VCaP (cell line): ENCODE measurements around the gene SEC14L1.

Experiments
- H3K27ac ChIP-seq: fragments of 450-650 bp; 2 replicates; pipeline ENCODE4 v1.5.1; 2017
- CTCF ChIP-seq: fragments of 450-650 bp; conservative IDR thresholded peaks from 2 replicates; pipeline ENCODE4 v1.5.1; 2017; ENCODE audit warnings: mild to moderate bottlenecking, moderate library complexity

SEC14L1 gene

GRCh38 chr17:77215281-77215680 lies 74.5 kb downstream of the SEC14L1 start:
- TF ChIP-seq CTCF = no peak
- no peak overlapping the region for H3K27ac ChIP-seq

DNA sequence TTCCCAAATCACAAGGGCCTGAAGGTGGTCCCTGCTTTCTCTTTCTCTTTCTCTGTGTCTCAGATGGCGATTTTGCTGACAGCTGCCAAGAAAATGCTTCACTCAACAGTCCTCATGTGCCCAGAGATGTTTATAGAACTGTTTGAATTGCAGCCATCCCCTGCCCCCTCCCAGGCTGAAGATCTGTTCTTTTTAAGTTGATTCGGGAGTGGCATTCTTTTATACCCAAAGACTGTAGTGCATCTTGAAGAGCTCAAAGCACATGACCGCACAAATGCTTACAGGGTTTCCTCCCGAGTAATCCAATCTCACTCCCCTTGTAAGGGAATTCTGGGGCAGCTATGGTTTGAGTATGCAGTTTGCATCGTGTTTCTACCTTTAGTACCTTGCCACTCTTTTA lies 75.7 kb downstream of the SEC14L1 start:
- TF ChIP-seq CTCF = no peak
- no peak overlapping the region for H3K27ac ChIP-seq

GRCh38 chr17:77217123-77217522 lies 76.4 kb downstream of the SEC14L1 start:
- TF ChIP-seq CTCF = no peak
- no peak overlapping the region for H3K27ac ChIP-seq

DNA sequence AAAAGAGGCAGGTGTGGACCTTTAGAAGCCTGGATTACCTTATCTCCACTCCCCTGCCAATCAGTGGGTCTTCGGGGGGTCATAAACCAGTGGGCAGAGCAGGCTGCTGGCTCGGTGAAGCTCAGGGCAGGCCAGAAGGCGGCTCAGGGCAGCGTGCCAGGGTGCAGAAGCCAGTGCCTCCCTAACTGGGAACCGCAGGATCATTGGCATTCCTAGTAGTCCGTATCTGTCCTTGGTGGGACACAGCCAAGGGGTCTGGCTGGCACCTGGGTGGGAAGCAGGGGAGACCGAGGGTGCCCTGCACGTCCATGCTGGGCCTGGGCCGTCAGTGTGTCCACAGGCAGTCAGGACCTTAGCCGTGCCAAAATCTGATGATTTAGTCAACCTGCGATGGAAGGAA lies 76.8 kb downstream of the SEC14L1 start:
- TF ChIP-seq CTCF = no peak
- H3K27ac ChIP-seq = no peak overlapping the region

- TF ChIP-seq CTCF = no peak
- no peak overlapping the region for H3K27ac ChIP-seq
Observed at GRCh38 chr17:77218902-77219301, 78.1 kb downstream of the SEC14L1 start.

GRCh38 chr17:77222356-77222755 lies 81.6 kb downstream of the SEC14L1 start:
- TF ChIP-seq CTCF = no peak
- no peak overlapping the region for H3K27ac ChIP-seq

DNA sequence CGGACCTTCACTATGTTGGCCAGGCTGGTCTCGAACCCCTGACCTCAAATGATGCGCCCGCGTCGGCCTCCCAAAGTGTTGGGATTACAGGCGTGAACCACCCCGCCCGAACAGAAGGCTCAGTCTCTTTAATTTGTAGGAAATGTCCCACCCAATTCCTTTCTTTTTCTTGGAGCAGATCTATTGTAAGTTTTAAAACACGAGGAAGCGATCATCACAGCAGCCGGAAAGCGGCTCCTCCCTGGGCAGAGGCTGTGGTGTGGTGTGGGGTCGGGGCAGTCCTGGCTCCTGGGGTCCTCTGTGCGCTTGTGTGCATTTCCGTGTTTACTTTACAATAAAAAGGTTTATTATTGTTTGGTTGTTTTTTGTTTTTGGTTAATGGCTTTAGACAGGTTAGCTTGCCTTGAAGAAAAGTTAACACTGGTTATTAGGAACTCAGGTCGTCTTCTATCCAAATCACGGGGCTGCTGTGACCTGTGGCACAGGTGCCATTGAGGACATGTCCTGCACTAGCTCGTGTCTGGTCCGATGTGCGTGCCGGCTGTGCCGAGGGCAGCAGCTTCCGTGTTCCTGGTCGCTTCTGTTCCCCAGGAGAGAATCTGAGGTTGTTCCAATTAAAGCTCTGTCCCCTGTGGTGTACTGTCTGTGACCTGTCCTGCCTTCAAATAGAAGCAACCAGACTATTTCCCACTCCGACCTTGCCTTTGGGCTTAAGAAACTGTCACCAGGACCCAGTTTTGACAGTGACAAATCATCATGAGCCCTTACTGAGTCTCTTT lies 83.1 kb downstream of the SEC14L1 start:
- no peak overlapping the region for H3K27ac ChIP-seq
- no peak for TF ChIP-seq CTCF
